B cell (primary cell): ENCODE data around the gene CNIH1.

Experiments
- EZH2 ChIP-seq: IDR thresholded peaks from 2 replicates; pipeline ENCODE4 v1.6.1; 2012; ENCODE audit warnings: borderline replicate concordance, low read depth, mild to moderate bottlenecking, moderate library complexity, low read length; ENCODE audit not compliant: insufficient read depth, poor library complexity, severe bottlenecking
- TF ChIP-seq, protein P1 (sequence below): fragments of 200-600 bp; IDR thresholded peaks from one replicate; pipeline ENCODE4 v1.8.0; 2022; ENCODE audit warnings: antibody characterized with exemption, mild to moderate bottlenecking

DNA sequence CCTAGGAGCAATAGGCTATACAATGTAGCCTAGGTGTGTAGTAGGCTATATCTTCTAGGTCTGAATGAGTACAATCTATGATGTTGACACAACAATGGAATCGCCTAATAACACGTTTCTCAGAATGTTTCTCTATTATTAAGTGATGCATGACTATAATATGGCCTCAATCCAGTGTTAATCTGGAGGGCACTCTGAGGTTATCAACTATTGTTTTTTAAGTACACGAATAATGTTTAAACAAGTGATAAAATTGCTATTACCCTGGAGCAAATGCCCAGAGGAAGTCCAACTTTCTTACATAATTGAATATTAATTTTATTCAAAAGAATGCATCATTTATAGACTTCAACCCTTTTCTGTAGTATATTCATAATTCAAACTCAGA, 16.4 kb upstream of the CNIH1 start:
- TF ChIP-seq, protein P1, sequence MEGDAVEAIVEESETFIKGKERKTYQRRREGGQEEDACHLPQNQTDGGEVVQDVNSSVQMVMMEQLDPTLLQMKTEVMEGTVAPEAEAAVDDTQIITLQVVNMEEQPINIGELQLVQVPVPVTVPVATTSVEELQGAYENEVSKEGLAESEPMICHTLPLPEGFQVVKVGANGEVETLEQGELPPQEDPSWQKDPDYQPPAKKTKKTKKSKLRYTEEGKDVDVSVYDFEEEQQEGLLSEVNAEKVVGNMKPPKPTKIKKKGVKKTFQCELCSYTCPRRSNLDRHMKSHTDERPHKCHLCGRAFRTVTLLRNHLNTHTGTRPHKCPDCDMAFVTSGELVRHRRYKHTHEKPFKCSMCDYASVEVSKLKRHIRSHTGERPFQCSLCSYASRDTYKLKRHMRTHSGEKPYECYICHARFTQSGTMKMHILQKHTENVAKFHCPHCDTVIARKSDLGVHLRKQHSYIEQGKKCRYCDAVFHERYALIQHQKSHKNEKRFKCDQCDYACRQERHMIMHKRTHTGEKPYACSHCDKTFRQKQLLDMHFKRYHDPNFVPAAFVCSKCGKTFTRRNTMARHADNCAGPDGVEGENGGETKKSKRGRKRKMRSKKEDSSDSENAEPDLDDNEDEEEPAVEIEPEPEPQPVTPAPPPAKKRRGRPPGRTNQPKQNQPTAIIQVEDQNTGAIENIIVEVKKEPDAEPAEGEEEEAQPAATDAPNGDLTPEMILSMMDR = no peak
- TF ChIP-seq EZH2 = no peak
